GM12801 (cell line): ENCODE measurements around the gene PROCA1.

Source experiments
- TF ChIP-seq, protein P1 (sequence below): IDR thresholded peaks from one replicate; pipeline ENCODE4 v1.5.1; 2011; ENCODE audit warnings: control low read depth; ENCODE audit not compliant: insufficient read length; ENCODE audit errors: extremely low read depth

PROCA1 gene

DNA sequence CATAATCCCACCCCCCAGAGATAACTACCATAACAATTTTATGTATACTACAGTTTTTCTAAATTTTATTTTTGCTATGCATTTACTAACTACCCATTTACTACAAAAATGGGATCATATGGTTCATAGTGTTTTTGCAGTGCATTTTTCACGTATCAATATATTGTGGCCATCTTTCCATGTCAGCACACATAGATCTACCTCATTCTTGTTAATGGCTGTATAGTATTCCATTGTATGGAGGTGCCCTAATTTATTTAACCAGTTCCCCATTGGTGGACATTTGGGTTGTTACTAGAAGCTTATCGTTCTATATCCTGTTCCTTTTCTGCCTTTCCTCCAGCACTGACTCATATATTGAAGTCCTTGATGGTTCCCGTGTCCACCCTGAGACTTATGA lies 22.7 kb downstream of the PROCA1 start:
- TF ChIP-seq, protein P1, sequence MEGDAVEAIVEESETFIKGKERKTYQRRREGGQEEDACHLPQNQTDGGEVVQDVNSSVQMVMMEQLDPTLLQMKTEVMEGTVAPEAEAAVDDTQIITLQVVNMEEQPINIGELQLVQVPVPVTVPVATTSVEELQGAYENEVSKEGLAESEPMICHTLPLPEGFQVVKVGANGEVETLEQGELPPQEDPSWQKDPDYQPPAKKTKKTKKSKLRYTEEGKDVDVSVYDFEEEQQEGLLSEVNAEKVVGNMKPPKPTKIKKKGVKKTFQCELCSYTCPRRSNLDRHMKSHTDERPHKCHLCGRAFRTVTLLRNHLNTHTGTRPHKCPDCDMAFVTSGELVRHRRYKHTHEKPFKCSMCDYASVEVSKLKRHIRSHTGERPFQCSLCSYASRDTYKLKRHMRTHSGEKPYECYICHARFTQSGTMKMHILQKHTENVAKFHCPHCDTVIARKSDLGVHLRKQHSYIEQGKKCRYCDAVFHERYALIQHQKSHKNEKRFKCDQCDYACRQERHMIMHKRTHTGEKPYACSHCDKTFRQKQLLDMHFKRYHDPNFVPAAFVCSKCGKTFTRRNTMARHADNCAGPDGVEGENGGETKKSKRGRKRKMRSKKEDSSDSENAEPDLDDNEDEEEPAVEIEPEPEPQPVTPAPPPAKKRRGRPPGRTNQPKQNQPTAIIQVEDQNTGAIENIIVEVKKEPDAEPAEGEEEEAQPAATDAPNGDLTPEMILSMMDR, result no peak

DNA sequence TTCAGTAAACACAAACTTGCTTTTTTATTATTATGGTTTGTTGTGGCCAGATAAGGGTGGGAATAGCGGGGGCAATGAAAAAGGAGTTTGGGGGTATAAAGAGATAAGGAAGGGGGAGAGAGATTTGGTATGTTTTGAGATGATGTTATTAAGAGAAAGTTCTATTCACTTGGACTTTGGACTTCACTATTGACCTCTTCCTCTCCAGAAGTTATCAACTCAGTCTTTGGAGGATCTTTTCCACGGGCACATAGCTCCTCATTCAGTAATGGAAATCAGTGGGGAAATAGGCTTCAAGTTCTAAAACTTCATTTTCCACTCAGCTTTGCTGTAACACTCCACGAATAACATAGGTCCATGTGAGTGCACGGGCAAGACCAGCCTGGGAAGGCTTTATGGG lies 23.2 kb downstream of the PROCA1 start:
- TF ChIP-seq, protein P1, result no peak

DNA sequence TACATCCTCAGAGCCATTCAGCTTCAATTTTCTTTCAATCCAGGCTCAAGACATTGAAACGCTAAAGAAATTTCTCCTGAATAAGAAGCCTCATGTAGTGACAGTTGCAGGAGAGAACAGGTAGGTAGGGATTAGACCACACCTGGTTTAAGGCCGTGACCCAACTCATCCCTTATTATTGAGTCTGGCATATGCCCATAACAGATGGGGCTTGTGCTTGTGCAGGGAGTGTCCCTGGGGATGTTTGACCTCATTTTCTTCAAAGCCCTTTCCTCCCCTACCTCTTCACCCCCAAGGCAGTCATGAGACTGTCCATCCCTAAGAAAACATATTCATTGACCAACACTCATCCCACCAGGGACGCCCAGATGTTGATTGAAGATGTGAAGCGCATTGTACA lies 25.4 kb downstream of the PROCA1 start:
- TF ChIP-seq, protein P1, result no peak

DNA sequence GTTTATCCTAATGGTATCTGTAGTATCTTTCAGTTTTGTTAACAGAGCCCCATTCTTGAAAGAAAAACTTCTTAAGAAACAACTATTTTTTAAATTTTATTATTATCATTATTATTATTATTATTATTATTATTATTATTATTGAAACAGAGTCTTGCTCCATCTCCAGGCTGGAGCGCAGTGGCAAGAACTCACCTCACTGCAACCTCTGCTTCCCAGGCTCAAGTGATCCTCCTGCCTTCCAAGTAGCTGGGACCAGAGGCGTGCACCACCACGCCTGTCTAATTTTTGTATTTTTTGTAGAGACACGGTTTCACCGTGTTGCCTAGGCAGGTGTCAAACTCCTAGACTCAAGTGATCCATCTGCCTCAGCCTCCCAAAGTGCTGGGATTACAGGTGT lies 26.3 kb downstream of the PROCA1 start:
- TF ChIP-seq, protein P1, result no peak

DNA sequence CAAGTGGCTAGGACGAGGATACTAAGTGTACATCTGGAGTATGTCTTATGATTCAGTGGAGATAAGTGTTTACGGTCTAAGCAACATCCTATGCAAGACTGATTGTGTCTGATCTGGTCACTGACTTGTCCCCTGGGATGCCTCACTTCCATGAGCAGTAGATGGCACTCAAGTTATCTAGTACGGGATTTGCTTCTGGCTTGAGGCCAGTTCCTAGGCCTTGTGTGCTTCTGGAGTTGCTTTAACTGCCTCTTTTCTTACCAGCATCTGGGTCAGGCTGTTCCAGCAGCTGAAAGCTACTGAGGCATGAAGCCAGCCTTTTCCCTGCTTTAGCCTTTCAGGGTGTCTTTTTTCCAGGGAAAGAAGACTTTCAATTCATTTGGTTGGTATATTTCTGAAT lies 26.7 kb downstream of the PROCA1 start:
- TF ChIP-seq, protein P1, result no peak

DNA sequence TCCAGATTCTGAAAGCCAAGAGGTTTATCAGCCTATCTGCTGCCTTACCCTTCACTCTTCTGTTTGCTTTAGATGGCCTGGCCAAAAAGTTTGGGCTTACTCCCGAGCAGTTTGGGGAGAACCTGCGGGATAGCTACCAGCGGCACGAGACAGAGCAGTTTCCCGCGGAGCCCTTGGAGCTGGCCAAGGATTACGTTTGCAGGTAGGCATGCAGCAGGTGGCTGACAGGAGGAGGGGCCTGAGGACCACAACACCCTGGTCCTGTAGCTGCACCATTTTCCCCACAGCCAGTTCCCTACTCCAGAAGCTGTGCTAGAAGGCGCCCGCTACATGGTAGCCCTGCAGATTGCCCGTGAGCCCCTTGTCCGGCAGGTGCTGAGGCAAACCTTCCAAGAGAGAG lies 29.0 kb downstream of the PROCA1 start:
- TF ChIP-seq, protein P1, result no peak

DNA sequence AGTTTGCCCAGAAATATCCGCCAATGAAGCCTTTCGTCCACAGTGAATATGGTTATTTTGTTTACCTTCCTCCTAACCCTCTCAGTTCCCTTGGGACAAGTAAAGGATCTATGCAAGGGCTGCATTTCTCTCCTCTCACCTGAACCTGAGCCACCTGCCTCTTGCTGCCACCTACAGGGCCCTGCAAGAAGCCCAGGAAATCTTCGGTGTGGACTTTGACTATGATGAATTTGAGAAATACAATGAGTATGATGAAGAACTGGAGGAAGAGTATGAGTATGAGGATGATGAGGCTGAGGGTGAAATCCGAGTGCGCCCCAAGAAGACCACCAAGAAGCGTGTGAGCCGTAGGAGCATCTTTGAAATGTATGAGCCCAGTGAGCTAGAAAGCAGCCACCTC lies 35.7 kb downstream of the PROCA1 start:
- TF ChIP-seq, protein P1, result no peak

DNA sequence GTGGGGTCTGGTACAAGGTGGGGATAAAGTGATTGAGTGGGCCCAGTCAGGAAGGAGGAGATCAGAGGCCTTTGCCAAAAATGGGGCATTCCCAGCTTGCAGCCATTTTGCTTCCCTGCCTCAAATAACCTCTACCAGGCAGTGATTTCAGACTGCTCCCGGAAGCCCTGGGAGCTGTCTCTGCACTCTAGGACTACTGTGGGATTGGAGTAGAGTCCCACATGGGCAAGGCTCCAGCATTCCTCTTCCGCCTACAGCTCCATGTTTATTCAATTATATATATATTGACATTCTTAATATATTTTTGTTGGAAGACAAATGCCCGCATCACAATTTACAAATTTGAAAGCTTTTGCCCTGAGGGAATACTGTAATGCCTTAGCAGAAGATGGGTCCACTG lies 36.2 kb downstream of the PROCA1 start:
- TF ChIP-seq, protein P1, result no peak
